ENCODE measurements around the gene EFNB2. TPM values are rescaled to one million over a fixed set of nuclear protein-coding genes. Genes with fewer than 3 reads are reported as not detected.
A peak's percentile ranks its signal among the peaks of the same experiment; 100 is the strongest.

EFNB2 gene
- total and polyA plus RNA-seq, 2 donors from 2014 or later, result 12.7 to 32.8 TPM

DNA sequence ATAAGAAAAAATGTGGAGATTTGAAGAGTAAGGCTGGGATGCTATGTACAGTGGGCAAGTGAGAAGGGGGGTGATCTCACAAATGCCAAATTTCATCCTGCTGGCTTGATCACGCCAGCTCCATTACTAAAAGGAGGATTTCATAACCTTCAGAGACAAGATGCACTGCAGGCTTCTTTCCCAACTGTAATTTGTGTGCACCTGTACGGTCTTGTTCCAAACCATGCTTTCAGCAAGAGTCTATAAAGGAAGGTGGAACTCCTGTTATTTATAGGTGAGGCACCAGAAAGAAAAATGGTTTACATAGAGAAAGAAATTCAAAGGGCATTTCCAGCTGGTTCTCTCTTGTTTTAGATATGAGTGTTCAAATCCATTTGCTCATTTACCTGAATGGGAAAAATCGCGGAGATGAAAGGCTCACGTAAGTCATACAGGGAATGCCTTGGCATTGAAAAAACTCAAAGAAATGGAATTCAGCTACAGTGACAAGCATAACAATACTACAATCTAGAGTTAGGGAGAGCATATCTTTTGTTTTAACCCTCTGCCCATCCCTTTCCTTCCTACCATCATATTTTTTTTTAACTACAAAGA lies 13.3 kb downstream of the EFNB2 start:
- intact Hi-C loops (cut with DNase I), result no loop called here
- Histone ChIP-seq H3K4me1 (ENCODE audit: control insufficient read depth in 2 of 3, insufficient read depth in 2 of 3, low read depth in 1 of 3, low read length in 3 of 3) (peaks cover 0 to 3% (median 2%) of the 10 kb centered on the region in 3 donors), H3K36me3 (ENCODE audit: control insufficient read depth in 2 of 3, insufficient read depth in 3 of 3, low read length in 3 of 3) (no peaks in the 10 kb centered on the region), H3K27ac (ENCODE audit: low read depth in 2 of 2, low read length in 2 of 2) (no peak overlapping the region), H3K9me3 (ENCODE audit: control insufficient read depth in 2 of 3, insufficient read depth in 1 of 3, low read length in 3 of 3) (no peaks in the 10 kb centered on the region), H3K27me3 (ENCODE audit: control insufficient read depth, insufficient read depth, low read length) (no peaks in the 10 kb centered on the region), H3K9ac (ENCODE audit: low read length in 3 of 3) (no peak overlapping the region), H3K4me3 (ENCODE audit: low read length in 3 of 3) (no peak overlapping the region)
- FAIRE-seq (no peak), DNase-seq (no peak)
- TF ChIP-seq, protein P1, sequence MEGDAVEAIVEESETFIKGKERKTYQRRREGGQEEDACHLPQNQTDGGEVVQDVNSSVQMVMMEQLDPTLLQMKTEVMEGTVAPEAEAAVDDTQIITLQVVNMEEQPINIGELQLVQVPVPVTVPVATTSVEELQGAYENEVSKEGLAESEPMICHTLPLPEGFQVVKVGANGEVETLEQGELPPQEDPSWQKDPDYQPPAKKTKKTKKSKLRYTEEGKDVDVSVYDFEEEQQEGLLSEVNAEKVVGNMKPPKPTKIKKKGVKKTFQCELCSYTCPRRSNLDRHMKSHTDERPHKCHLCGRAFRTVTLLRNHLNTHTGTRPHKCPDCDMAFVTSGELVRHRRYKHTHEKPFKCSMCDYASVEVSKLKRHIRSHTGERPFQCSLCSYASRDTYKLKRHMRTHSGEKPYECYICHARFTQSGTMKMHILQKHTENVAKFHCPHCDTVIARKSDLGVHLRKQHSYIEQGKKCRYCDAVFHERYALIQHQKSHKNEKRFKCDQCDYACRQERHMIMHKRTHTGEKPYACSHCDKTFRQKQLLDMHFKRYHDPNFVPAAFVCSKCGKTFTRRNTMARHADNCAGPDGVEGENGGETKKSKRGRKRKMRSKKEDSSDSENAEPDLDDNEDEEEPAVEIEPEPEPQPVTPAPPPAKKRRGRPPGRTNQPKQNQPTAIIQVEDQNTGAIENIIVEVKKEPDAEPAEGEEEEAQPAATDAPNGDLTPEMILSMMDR (IDR thresholded peaks at IDR 0.05; ENCODE audit: borderline replicate concordance, extremely low read depth, insufficient read depth), result no peak

DNA sequence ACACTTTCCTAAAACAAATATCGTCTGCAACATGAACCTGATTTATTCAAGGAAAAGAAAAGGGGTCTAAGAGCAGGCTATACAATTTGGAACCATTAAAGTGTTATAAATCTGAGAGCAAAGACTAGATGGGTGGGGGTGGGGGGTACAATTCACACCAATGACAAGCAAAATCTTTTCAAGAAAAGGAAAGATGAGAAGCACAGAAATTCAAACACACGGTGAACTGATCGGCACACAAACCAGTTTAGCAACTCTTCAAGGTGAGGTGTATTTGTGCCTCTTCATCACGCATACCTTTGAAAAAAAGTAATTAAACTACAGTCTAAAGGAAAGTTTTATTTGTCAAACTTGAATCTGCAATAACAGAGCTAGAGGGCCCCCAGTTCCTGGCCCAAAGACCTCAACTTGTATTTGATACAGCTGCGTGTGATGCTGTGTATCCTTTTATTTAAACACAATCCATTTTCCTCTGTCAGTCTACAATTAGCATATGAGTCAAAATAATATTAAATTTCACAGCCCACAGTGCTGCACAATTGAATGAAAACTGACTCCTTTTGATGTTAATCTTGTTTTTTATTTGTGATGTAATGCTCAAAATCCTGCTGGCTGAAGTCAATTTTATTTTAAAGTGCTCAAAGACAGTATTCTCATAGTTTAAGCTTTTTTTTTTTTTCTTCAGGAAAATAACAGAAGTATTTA lies 14.2 kb downstream of the EFNB2 start:
- DNase-seq (peak in 1 of 5 donors; percentile 56), FAIRE-seq (no peak)
- intact Hi-C loops (cut with DNase I), result no loop called here
- Histone ChIP-seq H3K9ac (ENCODE audit: low read length in 3 of 3) (no peak overlapping the region), H3K4me1 (ENCODE audit: control insufficient read depth in 2 of 3, insufficient read depth in 2 of 3, low read depth in 1 of 3, low read length in 3 of 3) (peaks cover 0 to 3% (median 2%) of the 10 kb centered on the region in 3 donors), H3K4me3 (ENCODE audit: low read length in 3 of 3) (no peak overlapping the region), H3K9me3 (ENCODE audit: control insufficient read depth in 2 of 3, insufficient read depth in 1 of 3, low read length in 3 of 3) (no peaks in the 10 kb centered on the region), H3K36me3 (ENCODE audit: control insufficient read depth in 2 of 3, insufficient read depth in 3 of 3, low read length in 3 of 3) (no peaks in the 10 kb centered on the region), H3K27ac (ENCODE audit: low read depth in 2 of 2, low read length in 2 of 2) (no peak overlapping the region), H3K27me3 (ENCODE audit: control insufficient read depth, insufficient read depth, low read length) (no peaks in the 10 kb centered on the region)
- TF ChIP-seq, protein P1 (IDR thresholded peaks at IDR 0.05; ENCODE audit: borderline replicate concordance, extremely low read depth, insufficient read depth), result no peak

DNA sequence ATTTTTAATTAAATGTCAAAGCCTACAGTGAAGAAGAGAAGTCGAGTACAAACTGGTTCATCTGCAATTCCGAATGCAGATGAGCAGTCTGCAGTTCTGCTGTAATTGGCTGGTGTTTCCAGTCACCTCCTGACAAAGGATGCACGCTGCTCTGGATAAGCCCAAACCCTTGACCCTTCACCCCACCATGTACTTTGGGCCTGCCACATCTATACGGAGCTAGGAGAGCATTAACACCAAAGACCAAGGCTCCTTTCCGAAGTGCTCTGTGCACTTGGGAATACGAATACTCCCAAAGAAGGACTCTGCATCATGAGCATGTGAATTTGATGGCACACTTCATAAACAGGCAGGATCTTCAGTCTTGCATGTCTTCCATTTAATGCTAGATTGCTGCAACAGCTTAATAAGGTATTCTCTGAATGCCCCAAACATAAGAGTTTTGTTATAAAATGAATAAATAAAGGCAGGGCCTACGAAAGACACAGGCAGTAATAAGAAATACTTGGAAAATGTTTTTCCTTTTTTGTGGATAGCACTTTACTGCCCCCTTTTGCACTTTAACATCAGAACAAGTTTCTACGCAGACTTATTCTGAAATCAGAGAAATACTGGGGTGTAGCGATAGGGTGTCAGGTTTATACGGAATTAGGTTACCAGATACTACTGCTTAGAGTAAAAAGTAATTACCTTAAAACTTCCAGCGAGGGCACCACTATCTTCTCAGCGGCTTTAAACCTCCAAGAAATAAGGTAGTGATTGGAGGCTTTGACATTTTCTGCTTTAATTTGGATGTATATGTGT lies 15.0 kb downstream of the EFNB2 start:
- intact Hi-C loops (cut with DNase I), result no loop called here
- Histone ChIP-seq H3K27me3 (ENCODE audit: control insufficient read depth, insufficient read depth, low read length) (no peaks in the 10 kb centered on the region), H3K36me3 (ENCODE audit: control insufficient read depth in 2 of 3, insufficient read depth in 3 of 3, low read length in 3 of 3) (no peaks in the 10 kb centered on the region), H3K27ac (ENCODE audit: low read depth in 2 of 2, low read length in 2 of 2) (no peak overlapping the region), H3K4me3 (ENCODE audit: low read length in 3 of 3) (no peak overlapping the region), H3K9ac (ENCODE audit: low read length in 3 of 3) (no peak overlapping the region), H3K4me1 (ENCODE audit: control insufficient read depth in 2 of 3, insufficient read depth in 2 of 3, low read depth in 1 of 3, low read length in 3 of 3) (peaks cover 0 to 3% (median 2%) of the 10 kb centered on the region in 3 donors), H3K9me3 (ENCODE audit: control insufficient read depth in 2 of 3, insufficient read depth in 1 of 3, low read length in 3 of 3) (no peaks in the 10 kb centered on the region)
- TF ChIP-seq, protein P1 (IDR thresholded peaks at IDR 0.05; ENCODE audit: borderline replicate concordance, extremely low read depth, insufficient read depth), result no peak
- FAIRE-seq (no peak), DNase-seq (peak in 2 of 5 donors; percentile 80 to 87)
